ENCODE results near the gene C2orf69. TPM values are rescaled to one million over a fixed set of nuclear protein-coding genes. Genes with fewer than 3 reads are reported as not detected.

The C2orf69 gene, protein sequence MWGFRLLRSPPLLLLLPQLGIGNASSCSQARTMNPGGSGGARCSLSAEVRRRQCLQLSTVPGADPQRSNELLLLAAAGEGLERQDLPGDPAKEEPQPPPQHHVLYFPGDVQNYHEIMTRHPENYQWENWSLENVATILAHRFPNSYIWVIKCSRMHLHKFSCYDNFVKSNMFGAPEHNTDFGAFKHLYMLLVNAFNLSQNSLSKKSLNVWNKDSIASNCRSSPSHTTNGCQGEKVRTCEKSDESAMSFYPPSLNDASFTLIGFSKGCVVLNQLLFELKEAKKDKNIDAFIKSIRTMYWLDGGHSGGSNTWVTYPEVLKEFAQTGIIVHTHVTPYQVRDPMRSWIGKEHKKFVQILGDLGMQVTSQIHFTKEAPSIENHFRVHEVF
- total RNA-seq (2014; rRNA removed; shearing (Covaris generic)) = 11.2 and 11.4 TPM in 2 replicates
- polyA plus RNA-seq (2015; cell fraction: cytosol; rRNA removed) = 9.7 and 13.8 TPM in 2 replicates
- polyA plus RNA-seq (2015; cell fraction: nucleus; rRNA removed) = 10.4 and 11.4 TPM in 2 replicates

DNA sequence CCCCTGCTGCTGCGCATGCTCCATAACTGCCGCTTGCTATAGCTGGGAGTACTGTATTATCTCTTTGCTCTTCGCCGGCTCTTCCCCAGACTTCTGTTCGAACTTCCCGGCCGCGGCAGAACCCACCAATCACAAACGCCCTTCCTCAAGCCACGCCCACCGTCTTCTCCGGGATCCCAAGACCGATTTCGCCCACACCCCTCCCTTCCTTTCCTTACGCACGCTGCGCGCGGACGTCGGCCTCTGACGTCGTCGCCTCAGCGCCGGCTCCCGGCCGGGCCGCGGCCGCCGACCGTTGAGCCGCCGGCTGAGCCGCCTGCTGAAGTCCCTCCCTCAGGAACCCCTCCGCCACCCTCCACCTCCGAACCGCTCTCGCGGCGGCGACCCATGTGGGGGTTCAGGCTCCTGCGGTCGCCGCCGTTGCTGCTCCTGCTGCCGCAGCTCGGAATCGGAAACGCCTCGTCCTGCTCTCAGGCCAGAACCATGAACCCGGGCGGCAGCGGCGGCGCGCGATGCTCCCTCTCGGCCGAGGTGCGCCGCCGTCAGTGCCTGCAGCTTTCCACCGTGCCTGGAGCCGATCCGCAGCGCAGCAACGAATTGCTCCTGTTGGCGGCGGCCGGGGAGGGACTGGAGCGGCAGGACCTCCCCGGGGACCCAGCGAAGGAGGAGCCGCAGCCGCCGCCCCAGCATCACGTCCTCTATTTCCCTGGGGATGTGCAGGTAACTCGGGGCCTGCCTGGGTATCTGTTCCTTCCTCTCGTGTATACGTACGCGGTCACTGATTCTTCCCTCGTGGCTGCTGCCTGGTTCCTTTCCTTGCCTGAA lies at the start of gene C2orf69:
Gene C2orf69, plus strand, starts transcription at position 242 of the 825 bp plus-strand sequence. Its CDS starts 146 bp downstream, at position 388.
- in situ Hi-C loops (cut with HindIII; ENCODE audit: low pct_unique_long_range_greater_than_20kb, low sequenced_read_pairs) = no loop called here

DNA sequence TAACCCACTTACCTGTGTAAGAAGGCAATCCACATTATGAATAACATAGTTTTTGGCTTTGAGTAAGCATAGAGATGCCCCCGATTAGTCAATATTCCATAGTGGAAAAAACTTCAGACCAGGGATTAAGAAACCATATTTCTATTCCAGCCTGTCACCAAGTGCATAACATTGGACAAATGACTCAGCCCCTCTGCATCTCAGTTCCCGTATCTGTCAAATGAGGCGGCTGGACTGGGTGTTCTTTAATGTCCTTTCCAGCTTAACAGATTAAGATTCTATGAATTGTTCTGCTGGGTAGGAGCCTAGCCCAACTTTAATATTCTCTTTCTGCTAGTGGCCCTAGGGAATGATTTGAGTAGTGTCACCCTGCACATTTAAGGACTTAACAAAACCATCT lies 48.3 kb upstream of the C2orf69 start:
- in situ Hi-C loops (cut with HindIII; ENCODE audit: low pct_unique_long_range_greater_than_20kb, low sequenced_read_pairs) = no loop called here
- DNase-seq (ENCODE audit: low read depth, low spot score) = no peak

More for the DNA sequence above, at the start of gene C2orf69:
- DNase-seq (ENCODE audit: low read depth, low spot score) = peak; percentile 98

DNA sequence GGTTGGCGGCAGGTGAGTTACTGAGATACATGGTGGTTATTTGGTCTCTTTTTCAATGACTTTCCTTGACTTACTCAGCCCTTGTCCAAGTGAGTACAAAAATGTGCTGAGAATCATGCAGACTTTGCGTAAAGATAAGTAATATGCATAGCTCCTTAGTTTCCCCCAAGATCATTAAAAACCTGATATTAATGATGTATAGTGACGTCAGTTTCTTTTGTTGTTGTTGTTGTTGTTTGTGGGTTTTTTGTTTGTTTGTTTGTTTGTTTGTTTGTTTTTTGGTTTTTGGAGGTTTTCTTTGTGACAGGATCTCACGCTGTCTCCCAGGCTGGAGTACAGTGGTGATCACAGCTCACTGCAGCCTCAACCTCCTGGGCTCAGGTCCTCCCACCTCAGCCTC lies 45.2 kb upstream of the C2orf69 start:
- DNase-seq (ENCODE audit: low read depth, low spot score) = no peak
- in situ Hi-C loops (cut with HindIII; ENCODE audit: low pct_unique_long_range_greater_than_20kb, low sequenced_read_pairs) = no loop called here

DNA sequence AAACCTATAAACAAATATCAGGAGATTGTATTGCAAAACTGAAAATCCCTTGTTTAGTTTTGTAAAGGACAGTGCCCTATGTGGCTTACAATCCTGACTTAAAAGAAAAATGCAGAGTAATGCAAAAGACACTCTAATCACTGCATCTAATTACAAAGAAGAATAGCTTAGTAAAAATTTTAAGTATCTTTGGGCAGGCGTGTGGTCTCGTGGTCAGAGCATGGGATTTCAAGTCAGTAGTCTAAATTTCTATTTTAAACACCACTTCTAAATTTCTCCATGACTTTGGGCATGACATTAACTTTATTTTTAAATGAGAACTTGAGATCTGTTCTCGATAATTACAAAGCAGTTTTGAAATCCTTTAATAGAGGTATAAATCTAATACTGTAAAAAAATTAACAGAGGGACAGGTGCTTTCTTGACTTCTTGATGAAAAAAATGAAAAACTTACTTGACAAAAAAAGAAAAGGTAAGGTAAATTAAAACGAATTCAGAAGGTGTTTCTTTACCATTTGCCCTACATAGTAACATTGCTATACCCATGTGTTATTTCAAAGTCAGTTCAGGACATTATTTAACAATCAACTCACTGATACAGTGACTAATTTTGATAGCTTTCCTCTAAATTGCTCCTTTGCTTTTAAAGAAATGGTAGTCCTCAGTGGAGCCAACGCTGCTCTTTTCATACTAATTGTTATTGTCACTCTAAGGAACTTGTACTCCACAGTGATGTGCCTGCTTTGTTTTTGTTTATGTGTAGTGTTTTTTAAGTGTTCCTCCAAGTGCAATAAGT lies 42.5 kb upstream of the C2orf69 start:
- in situ Hi-C loops (cut with HindIII; ENCODE audit: low pct_unique_long_range_greater_than_20kb, low sequenced_read_pairs) = no loop called here
- no peak for DNase-seq (ENCODE audit: low read depth, low spot score)

DNA sequence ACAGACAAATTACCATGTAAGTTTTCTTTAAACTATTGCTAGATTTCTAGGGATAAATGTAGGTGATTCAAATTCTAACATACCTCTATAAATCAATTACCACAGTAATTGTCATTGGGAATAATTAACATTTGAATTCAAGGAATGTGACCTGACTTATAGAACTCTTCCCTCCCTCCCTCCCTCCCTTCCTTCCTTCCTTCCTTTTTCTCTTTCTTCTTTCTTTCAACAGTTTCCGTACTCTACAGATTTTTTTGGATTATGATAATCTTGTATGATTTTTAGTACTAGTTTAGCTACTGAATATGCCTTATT lies 41.9 kb upstream of the C2orf69 start:
- in situ Hi-C loops (cut with HindIII; ENCODE audit: low pct_unique_long_range_greater_than_20kb, low sequenced_read_pairs) = no loop called here

DNA sequence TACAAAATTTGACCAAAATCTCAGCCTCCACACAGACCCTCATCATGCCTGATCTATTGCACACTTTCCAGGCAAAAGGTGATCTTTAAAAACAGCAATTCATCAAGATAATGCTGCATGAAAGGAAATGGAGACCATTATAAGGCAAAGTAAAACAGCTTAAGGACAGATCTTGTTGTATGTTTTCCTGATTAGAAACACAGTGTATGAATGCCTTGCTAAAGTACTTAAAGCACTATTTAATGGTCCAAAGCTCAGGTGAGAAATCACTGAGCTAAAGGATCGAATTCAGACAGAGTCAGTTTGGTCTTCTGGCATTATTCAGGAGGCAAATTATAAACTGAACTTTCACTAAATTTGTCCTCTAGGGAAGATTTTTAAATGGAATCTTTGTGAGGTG lies 41.4 kb upstream of the C2orf69 start:
- DNase-seq (ENCODE audit: low read depth, low spot score) = no peak
- in situ Hi-C loops (cut with HindIII; ENCODE audit: low pct_unique_long_range_greater_than_20kb, low sequenced_read_pairs) = no loop called here

More for the DNA sequence above, 41.9 kb upstream of the C2orf69 start:
- no peak for DNase-seq (ENCODE audit: low read depth, low spot score)

DNA sequence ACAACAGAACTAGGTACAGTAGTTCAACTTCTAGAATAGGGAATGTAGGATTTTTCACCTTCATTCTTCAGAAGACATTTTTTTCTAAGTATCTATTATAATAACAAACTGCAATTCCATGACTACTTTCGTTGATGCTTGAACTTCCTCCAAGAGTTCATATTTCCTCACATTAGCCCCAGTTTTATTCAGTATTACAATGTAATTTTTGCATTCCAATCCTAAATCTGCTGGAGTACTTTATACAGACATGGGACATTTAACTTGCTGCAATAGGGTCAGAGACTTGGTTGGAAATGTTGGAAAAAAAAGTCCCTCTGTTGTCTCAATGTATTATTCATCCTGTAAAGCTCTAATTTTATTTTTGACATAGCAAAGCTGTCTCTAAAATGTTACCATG lies 40.5 kb upstream of the C2orf69 start:
- in situ Hi-C loops (cut with HindIII; ENCODE audit: low pct_unique_long_range_greater_than_20kb, low sequenced_read_pairs) = no loop called here
- DNase-seq (ENCODE audit: low read depth, low spot score) = no peak

DNA sequence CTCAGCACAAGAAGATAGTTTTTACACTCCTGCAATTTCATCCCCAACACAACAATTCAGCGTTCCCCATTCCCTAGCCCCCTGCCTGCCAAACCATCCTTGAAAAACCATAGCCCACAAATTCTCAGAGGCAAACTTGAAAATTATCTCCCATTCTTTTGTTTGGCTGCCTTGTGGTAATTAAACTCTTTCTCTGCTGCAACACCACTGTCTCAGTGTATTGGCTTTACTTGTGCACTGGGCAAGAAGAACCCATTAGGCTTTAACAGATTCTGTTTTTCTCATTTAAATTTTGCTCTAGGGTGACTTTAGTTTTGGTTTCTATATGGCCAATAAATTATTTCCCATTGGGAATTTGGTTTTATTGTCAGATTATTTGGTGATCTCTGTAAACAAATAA lies 36.9 kb upstream of the C2orf69 start:
- in situ Hi-C loops (cut with HindIII; ENCODE audit: low pct_unique_long_range_greater_than_20kb, low sequenced_read_pairs) = no loop called here
- DNase-seq (ENCODE audit: low read depth, low spot score) = no peak

DNA sequence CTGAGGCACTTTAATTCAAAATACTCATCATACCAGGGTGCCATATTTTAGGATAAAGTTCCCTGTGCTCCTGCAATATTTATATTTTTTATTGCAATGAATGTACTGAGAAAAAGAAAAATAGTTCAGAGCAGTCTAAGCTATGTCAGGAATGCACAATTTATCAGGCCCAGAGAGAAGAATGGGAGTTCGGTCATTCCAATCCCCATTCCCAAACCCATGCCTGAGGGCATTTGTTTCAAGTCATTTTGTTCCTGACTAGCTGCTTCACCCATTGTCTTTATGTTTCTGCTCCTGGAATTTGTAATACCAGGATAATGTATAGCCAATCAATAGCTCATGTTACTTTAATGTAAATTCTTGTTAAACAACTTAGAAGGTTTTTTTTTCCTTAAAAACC lies 35.7 kb upstream of the C2orf69 start:
- no peak for DNase-seq (ENCODE audit: low read depth, low spot score)
- in situ Hi-C loops (cut with HindIII; ENCODE audit: low pct_unique_long_range_greater_than_20kb, low sequenced_read_pairs) = no loop called here

DNA sequence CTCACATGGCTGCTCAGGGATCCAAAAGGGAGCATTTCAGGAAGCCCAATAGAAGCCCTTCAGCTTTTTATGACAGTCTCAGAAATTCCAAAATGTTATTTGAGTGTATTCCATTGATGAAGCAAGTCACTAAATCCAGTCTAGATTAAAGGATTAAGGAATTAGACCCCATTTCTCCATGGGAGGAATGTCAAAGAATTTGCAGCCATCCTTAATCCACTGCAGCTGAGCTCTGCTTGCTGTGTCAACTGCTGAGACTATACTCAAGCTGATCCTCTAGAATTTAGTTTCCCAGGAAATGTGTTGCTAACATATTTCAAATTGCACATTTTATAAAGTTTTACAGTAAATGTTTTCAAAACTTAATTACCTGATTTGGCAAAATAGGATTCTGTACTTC lies 28.4 kb upstream of the C2orf69 start:
- in situ Hi-C loops (cut with HindIII; ENCODE audit: low pct_unique_long_range_greater_than_20kb, low sequenced_read_pairs) = no loop called here
- no peak for DNase-seq (ENCODE audit: low read depth, low spot score)

DNA sequence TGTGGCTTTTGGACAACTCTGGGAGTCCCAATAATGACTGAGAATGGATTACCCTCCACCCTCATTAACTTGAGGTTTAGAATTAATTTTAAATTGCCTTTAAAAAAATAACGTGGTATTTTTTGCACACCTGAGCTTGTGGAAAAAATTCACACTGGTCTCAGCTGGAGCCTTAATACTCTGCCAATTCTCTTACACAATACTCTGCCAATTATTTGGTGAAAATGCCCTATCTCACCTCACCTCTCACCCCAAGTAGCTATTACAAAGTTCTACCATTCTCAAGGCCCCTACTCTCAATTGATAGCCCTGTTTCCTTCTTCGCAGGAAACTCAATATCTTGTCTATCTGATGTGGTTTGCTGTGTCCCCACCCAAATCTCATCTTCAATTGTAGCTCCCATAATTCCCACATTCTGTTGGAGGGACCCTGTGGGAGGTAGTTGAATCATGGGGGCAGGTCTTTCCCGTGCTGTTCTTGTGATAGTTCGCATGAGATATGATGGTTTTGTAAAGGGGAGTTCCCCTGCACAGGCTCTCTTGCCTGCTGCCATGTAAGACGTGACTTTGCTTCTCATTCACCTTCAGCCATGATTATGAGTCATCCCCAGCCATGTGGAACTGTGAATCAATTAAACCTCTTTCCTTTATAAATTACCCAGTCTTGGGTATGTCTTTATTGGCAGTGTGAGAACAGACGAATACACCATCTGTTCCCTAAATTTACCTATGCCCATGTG lies 27.4 kb upstream of the C2orf69 start:
- DNase-seq (ENCODE audit: low read depth, low spot score) = no peak
- in situ Hi-C loops (cut with HindIII; ENCODE audit: low pct_unique_long_range_greater_than_20kb, low sequenced_read_pairs) = no loop called here

DNA sequence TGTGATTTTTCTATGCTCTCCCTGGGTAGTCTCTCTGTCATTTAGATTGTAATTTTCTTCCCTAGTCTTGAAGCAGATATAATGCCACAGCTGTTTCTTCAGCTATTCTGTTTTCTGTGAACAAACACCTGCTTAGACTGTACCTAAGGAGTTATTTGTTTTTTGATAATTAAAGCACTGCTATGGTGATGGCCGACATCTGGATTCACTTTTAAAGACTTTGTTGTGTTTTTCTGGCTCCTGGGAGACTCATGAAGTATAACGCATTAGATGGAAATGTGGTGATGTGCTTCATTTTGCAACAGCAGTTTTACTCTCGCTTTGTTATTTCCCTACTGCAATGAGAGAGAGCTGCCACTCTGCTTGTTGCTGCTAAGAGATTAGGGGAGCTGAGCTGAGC lies 15.7 kb upstream of the C2orf69 start:
- no peak for DNase-seq (ENCODE audit: low read depth, low spot score)
- in situ Hi-C loops (cut with HindIII; ENCODE audit: low pct_unique_long_range_greater_than_20kb, low sequenced_read_pairs) = no loop called here

DNA sequence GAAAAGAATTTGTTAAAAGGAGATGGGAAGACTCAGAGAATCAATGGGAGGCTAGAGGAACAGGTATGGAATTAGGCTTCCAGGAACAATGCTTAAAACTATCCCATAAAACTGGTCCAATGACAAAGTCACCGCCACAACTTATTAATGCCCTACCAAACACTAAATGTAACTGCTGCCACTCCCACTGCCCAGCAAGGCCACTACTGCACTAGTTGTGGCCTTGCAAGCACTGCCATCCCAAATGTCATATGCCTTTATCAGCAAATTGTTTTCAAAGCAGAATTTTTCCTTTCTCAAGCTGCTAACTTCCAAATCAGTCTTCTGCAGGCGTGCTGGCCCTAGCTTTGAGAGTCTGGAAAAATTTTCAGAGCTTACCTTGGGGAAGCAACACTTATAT lies 14.5 kb upstream of the C2orf69 start:
- DNase-seq (ENCODE audit: low read depth, low spot score) = no peak
- in situ Hi-C loops (cut with HindIII; ENCODE audit: low pct_unique_long_range_greater_than_20kb, low sequenced_read_pairs) = no loop called here

DNA sequence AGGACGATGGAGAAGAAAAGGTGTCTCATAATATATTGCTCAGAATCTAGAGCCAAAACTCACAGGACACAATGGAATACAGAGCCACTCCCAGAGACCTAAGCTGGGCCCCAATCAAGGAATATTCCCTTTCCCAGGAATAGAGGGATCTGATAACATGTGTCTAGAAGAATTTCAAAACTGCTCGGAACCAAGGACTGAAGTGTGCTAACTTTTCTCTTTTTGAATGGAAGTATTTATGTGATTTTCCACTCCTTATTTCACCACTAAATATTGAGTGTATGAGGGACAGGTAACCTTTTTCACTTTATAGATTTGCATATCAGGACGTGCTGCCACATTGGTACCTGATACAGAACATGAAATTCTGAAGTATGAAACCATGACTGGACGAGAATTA lies 9.2 kb upstream of the C2orf69 start:
- in situ Hi-C loops (cut with HindIII; ENCODE audit: low pct_unique_long_range_greater_than_20kb, low sequenced_read_pairs) = no loop called here
- no peak for DNase-seq (ENCODE audit: low read depth, low spot score)

DNA sequence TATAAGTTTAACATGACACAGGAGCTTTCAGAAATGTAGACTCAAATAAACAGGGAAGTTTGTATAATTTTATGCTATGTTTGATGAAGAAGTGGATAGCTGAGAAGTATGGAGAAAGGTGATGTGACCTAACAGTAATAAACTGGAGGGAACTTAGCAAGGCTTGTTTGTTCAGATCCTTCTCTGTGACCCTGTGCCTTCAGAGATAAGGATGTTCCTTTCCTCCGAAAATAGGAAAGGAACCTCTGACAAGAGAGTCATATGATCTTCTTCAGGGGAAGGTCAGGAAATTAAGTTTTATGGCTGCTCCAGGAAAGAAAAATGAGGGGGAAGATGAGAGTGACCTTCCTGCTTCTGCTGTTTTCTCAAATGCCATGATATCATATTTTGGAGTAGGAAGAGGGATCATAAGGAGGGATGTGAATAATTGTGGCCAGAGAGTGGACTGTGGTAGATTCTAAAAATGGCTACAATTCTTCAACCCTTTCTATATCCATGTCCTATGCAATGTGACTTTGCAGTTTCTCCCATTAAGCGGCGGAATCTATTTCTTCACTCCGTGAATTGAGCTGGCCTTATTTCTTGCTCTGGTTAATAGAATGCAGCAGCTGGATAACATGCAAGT lies 8.5 kb upstream of the C2orf69 start:
- DNase-seq (ENCODE audit: low read depth, low spot score) = no peak
- in situ Hi-C loops (cut with HindIII; ENCODE audit: low pct_unique_long_range_greater_than_20kb, low sequenced_read_pairs) = no loop called here

DNA sequence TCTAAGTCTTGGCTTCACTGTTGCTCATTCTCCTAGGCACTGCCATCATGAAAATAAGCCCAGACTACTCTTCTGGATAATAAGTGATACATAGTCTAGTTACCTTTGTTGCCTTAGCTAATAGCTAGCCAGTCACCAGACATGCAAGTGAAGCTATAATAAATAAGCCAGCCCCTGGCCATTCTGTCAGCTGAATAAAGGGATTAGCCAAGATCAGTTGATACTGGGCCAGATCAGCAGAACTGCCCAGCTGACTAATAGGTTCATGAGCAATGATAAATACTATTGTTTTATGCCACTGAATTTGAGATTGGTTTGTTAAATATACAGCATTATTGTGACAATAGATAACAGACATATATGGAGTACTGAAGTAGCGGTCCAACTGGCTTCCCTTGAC lies 8.0 kb upstream of the C2orf69 start:
- DNase-seq (ENCODE audit: low read depth, low spot score) = no peak
- in situ Hi-C loops (cut with HindIII; ENCODE audit: low pct_unique_long_range_greater_than_20kb, low sequenced_read_pairs) = no loop called here
